Frontal cortex (tissue), 4 donors: ENCODE results near the gene CACNB2. TPM values are rescaled to one million over a fixed set of nuclear protein-coding genes. Genes with fewer than 3 reads are reported as not detected.

Source experiments
- DNase-seq, 2 donors: peaks; one replicate each; pipeline ENCODE4 v3.0.0; 2012; ENCODE audit warnings: low spot score in 2 of 2
- FAIRE-seq: peaks from 2 replicates; lab custom pipeline; 2012; peaks lifted over from hg19 to GRCh38; lab: Jason Lieb, UNC
- total RNA-seq: library from RNA; depleted of rRNA; stranded (reverse); fragments of >200 nt; gene quantifications from one replicate; pipeline ENCODE4 v1.2.3, GENCODE V29; 2014
- donor health status: control.
- donor health status: control.
- donor health status: control.

CACNB2 gene
- total RNA-seq, result 10.6 TPM

- DNase-seq, result peak; percentile 41 to 43
- no peak for FAIRE-seq
These were observed at the start of gene CACNB2 for GRCh38 chr10:18140149-18140956. CACNB2 (plus strand) TSS chr10:18140424.

- no peak for FAIRE-seq
- DNase-seq, result no peak
These were observed 45.9 kb upstream of the CACNB2 start for GRCh38 chr10:18094332-18094731.

DNA sequence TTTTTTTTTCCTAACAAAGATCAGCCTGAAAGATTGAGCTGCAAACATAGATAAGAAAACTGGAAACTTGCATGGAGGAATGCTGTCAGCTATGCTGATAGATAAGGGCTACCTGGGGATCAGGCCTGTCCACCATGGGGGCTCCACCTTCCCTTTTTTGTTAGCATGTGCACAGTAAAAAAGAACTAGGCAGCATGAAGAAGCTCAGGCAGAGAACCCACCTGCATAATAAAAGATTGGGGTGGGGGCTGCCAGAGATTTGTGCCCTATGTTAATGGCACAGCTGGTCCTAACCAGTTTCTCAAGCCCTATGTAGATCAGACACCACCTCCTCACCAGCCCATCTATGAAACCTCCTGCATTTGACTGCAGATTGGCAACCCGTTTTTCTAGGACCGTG is 45.4 kb upstream of the CACNB2 start:
- no peak for DNase-seq
- no peak for FAIRE-seq

GRCh38 chr10:18097524-18097923 is 42.7 kb upstream of the CACNB2 start:
- no peak for FAIRE-seq
- DNase-seq, result no peak

- FAIRE-seq, result no peak
- no peak for DNase-seq
These were observed 42.0 kb upstream of the CACNB2 start for GRCh38 chr10:18098201-18098600.

DNA sequence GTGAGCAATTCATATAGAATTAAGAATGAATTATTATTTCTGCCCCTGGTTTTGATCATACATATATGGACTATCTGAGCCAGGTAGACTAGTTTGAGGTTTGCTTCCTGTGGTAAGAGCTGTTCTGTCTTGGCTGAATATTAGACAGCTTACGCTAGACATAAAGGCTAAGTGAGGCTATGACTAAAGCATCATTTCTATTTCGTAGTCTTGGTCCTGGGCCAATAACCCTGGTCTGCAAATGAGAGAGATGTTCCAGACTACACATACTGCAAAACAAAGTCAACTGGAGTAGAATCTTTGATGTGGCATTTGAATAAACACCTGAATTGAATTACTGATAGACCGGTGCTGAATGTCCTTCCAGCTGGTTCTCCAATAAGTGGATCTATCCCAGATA is 40.8 kb upstream of the CACNB2 start:
- no peak for DNase-seq

GRCh38 chr10:18100669-18101068 is 39.6 kb upstream of the CACNB2 start:
- FAIRE-seq, result no peak
- DNase-seq, result no peak

More for the DNA sequence above, 40.8 kb upstream of the CACNB2 start:
- no peak for FAIRE-seq

- FAIRE-seq (no peak), DNase-seq (no peak)
These were observed 37.8 kb upstream of the CACNB2 start for GRCh38 chr10:18102404-18102803.

- FAIRE-seq, result no peak
- peak in 1 of 2 donors; percentile 13 for DNase-seq
These were observed 35.9 kb upstream of the CACNB2 start for GRCh38 chr10:18104223-18104872.

GRCh38 chr10:18109341-18109870 is 30.8 kb upstream of the CACNB2 start:
- no peak for DNase-seq
- FAIRE-seq, result no peak

DNA sequence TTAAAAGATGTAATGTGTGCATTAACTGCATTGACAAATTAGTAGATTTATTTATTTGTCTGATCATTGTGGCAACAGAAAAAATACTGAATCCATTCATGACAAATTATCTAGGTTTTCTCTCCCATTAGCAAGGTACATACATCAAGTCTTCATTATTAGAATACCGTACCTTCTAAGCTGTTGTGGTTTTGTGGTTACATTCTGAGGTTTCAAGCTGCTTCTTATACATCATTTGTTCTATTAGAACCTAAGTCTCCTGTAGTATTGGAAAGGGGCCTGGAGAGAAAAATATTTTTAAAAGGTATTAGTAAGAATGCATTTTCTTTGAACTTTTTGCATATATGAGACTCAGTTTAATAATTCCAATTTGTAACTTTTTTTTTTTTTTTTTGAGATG is 26.3 kb upstream of the CACNB2 start:
- DNase-seq, result no peak
- no peak for FAIRE-seq

DNA sequence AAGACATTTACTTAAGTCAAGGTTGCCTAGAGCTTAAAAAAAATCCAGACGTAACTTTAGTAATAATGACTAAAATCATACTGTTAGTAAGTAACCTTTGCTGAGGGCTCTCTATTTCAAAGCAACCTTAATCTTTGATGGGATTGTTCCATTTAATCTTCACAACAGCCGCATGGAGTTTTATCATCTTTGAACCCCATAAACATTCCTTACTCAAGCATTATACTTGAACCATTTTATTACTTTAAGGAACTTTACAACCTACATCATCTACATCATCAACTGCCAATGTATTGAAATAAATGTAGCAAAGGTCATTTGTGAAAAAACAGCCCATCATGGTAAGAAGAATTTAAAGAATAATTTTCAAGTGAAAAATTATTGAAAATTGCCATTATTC is 22.9 kb upstream of the CACNB2 start:
- FAIRE-seq (no peak), DNase-seq (no peak)

- FAIRE-seq (no peak), DNase-seq (no peak)
These were observed 17.5 kb upstream of the CACNB2 start for GRCh38 chr10:18122753-18123152.

- DNase-seq, result no peak
- no peak for FAIRE-seq
These were observed 7.2 kb upstream of the CACNB2 start for GRCh38 chr10:18133046-18133445.

DNA sequence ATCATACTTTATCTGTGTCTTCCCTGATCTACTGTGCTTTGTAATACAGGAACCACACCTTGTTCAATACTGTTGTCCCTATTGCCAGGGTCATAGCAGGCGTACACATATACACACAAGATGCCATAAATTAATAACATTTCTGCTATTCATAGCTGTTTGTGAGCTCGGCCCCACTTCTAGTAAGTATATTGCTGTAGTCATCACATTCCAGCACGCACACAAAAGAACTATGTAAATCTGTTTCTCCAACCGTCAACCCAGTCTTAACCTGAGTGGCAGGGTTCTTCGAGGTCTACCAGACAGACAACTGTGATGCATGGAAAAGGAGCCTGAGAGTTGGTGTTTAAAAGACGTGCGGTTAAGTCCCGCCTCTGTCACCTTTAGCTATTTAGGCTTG is 5.7 kb upstream of the CACNB2 start:
- DNase-seq, result no peak
- FAIRE-seq, result no peak

- DNase-seq, result no peak
- no peak for FAIRE-seq
These were observed 5.3 kb upstream of the CACNB2 start for GRCh38 chr10:18134921-18135320.

DNA sequence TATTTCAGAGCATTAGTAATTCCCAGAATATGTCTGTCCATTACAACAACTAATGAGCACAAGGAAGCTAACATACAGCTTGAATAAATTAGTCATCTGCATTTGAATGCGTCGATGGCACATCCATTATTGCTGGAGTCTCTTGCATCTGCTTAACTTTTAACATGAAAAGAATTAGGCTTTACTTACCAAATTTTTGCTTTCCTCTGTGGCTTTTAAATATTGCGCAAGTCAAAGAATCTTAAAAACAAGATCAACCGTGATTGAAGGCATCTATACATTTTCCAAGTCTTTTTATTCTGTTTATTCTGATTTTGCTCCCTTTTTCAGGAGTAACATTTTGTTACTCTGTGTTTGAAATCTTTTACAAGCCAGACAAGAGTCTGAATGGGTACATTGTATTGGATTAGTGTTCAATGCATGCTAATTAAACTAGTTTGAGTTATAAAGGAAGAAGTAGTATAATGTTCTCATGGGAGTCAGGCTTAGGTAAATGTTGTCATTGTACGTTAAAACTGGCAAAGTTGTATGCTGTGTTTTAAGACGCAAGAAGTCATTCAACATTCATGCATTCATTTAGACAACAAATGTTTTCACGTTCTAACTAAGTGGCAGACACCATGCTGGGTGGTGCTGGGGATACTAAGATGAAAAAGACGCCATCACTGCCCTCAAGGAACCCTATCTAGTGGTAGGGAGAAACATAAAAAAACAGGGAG is 4.0 kb upstream of the CACNB2 start:
- FAIRE-seq (no peak), DNase-seq (no peak)

GRCh38 chr10:18137111-18137510 is 3.1 kb upstream of the CACNB2 start:
- FAIRE-seq, result no peak

GRCh38 chr10:18140957-18141845 is 977 bp downstream of the CACNB2 start:
- DNase-seq, result peak in 1 of 2 donors; percentile 21
- FAIRE-seq, result no peak

More at GRCh38 chr10:18137111-18137510, 3.1 kb upstream of the CACNB2 start:
- DNase-seq, result no peak

DNA sequence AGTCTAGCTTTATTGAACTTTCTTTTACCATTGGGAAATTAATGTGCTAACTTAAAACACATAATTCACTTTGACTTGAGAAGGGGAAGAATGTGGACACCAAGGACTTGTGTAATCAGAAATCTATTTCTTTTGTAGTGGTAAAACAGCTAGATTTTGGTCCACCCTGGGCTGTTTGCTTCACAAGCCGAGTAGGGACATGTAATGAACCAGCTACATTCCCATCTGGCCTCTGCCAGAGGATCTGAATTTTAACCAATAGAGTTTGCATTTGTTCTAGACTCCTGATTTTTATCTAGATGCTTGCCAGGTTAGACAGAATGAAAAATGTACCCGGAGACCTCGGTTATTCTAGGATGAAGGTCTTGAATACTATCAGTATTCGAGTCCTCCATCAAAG is 1.9 kb downstream of the CACNB2 start:
- FAIRE-seq (no peak), DNase-seq (no peak)
